Naive thymus-derived CD4-positive, alpha-beta T cell (primary cell): ENCODE results near the gene COL2A1. TPM values are rescaled to one million over a fixed set of nuclear protein-coding genes. Genes with fewer than 3 reads are reported as not detected.

Experiments used
- ATAC-seq: fragments of 150-1000 bp; cut with Tn5 transposase; 2 replicates; pipeline ENCODE4 v1.10.0; 2021; ENCODE audit warnings: mild to moderate bottlenecking, moderate library complexity
- CTCF ChIA-PET: fragments of 350-600 bp; sonication (Branson Sonifier 250); formaldehyde crosslinking; loops from one replicate; lab custom pipeline; 2021; ENCODE audit warnings: antibody characterized with exemption; lab: Charles Lee
- POLR2A ChIA-PET: fragments of 350-600 bp; sonication (Branson Sonifier 250); formaldehyde crosslinking; loops from one replicate; lab custom pipeline; 2021; ENCODE audit warnings: antibody characterized with exemption, inconsistent platforms; lab: Charles Lee
- DNase-seq, 9 donors: peaks; one replicate each; pipeline versions ENCODE4 v3.0.0 to v3.0.0-alpha.2; 2020 to 2022; ENCODE audit warnings: mixed read lengths in 1 of 9
- H3K27ac ChIP-seq: one replicate; pipeline ENCODE4 v1.7.0; 2013; ENCODE audit warnings: mild to moderate bottlenecking, low read depth, low read length, moderate library complexity
- H3K27me3 ChIP-seq, 2 donors: one replicate each; pipeline ENCODE4 v1.7.0; 2013; ENCODE audit warnings: low read length in 2 of 2, mild to moderate bottlenecking in 2 of 2, moderate library complexity in 2 of 2; ENCODE audit not compliant: control insufficient read depth in 2 of 2, insufficient read depth in 2 of 2
- H3K36me3 ChIP-seq, 3 experiments: 1 replicate in 2 of 3; 2 replicates in 1 of 3; pipeline ENCODE4 v1.7.0; 2013; ENCODE audit warnings: low read length in 3 of 3, mild to moderate bottlenecking in 3 of 3, moderate library complexity in 1 of 3; ENCODE audit not compliant: insufficient read depth in 3 of 3, control insufficient read depth in 2 of 3
- H3K4me1 ChIP-seq, 2 donors: one replicate each; pipeline ENCODE4 v1.7.0; 2013; ENCODE audit warnings: low read length in 2 of 2, mild to moderate bottlenecking in 2 of 2, moderate library complexity in 1 of 2; ENCODE audit not compliant: control insufficient read depth in 2 of 2, insufficient read depth in 2 of 2
- H3K4me3 ChIP-seq: 2 replicates; pipeline ENCODE4 v1.7.0; 2013; ENCODE audit warnings: mild to moderate bottlenecking, low read length
- H3K9me3 ChIP-seq, 3 experiments: 1 replicate in 2 of 3; 2 replicates in 1 of 3; pipeline ENCODE4 v1.7.0; 2013; ENCODE audit warnings: low read length in 3 of 3; ENCODE audit not compliant: control insufficient read depth in 2 of 3
- H3K27ac Mint-ChIP-seq, 9 donors: one replicate each; pipeline ENCODE4 v1.8.0; 2020 to 2022; ENCODE audit warnings: mixed read lengths in 9 of 9, mild to moderate bottlenecking in 8 of 9, moderate library complexity in 5 of 9, inconsistent platforms in 2 of 9
- H3K27me3 Mint-ChIP-seq, 5 donors: one replicate each; pipeline ENCODE4 v1.8.0; 2021 to 2022; ENCODE audit warnings: mixed read lengths in 5 of 5, mild to moderate bottlenecking in 1 of 5
- H3K36me3 Mint-ChIP-seq, 5 donors: one replicate each; pipeline ENCODE4 v1.8.0; 2020 to 2022; ENCODE audit warnings: mixed read lengths in 5 of 5, mild to moderate bottlenecking in 3 of 5, inconsistent platforms in 1 of 5
- H3K4me1 Mint-ChIP-seq, 7 donors: one replicate each; pipeline ENCODE4 v1.8.0; 2020 to 2022; ENCODE audit warnings: mixed read lengths in 7 of 7, mild to moderate bottlenecking in 3 of 7, inconsistent platforms in 1 of 7
- H3K4me3 Mint-ChIP-seq, 10 donors: one replicate each; pipeline ENCODE4 v1.8.0; 2020 to 2022; ENCODE audit warnings: mild to moderate bottlenecking in 10 of 10, mixed read lengths in 10 of 10, moderate library complexity in 6 of 10, inconsistent platforms in 2 of 10
- H3K9me3 Mint-ChIP-seq, 11 donors: one replicate each; pipeline ENCODE4 v1.8.0; 2020 to 2022; ENCODE audit warnings: mixed read lengths in 11 of 11, mild to moderate bottlenecking in 4 of 11, inconsistent platforms in 1 of 11, moderate library complexity in 1 of 11
- intact Hi-C, 2 donors: fragments of 100-400 bp; cut with micrococcal nuclease; formaldehyde crosslinking; loops; one replicate each; pipeline ENCODE4 v1.15.1; 2023
- polyA plus RNA-seq, 2 donors: library from polyadenylated mRNA; unstranded; fragments of 300-500 nt; fragmentation: Illumina TruSeq; gene quantifications; one replicate each; pipeline ENCODE4 v1.2.3, GENCODE V29; 2021
- total RNA-seq, 6 experiments: library from RNA in 5 of 6; stranded (reverse) in 5 of 6; gene quantifications; 1 replicate in 5 of 6; 2 replicates in 1 of 6; pipeline ENCODE4 v1.2.3 and lab custom pipeline; 2021 to 2026

The COL2A1 gene
- total and polyA plus RNA-seq, 7 experiments from 2014 or later, result not detected

- H3K36me3 Mint-ChIP-seq, result peaks cover 0 to 26% (median 0%) of the 10 kb centered on the region in 5 donors
- no peak for DNase-seq
These were observed 36.6 kb downstream of the COL2A1 start for GRCh38 chr12:47967461-47968321.

GRCh38 chr12:47965581-47965980 is 38.7 kb downstream of the COL2A1 start:
- H3K9me3 Mint-ChIP-seq, result no peaks in the 10 kb centered on the region
- no peak for ATAC-seq
- peak overlapping the region in 6 of 10 donors; percentile 24 to 97 (median 44) for H3K4me3 Mint-ChIP-seq
- CTCF ChIA-PET, result interaction anchor here (0.7 kb wide), 1 partner anchor 849 kb away, joined by 3 read pairs; no protein-coding TSS in a partner anchor
- no peaks in the 10 kb centered on the region for H3K9me3 ChIP-seq
- POLR2A ChIA-PET, result no interaction called here
- H3K36me3 ChIP-seq, result peaks cover 0 to 39% (median 0%) of the 10 kb centered on the region in 3 experiments
- H3K27ac Mint-ChIP-seq, result peak overlapping the region in 2 of 9 donors; percentile 24 to 34
- DNase-seq, result no peak
- H3K4me3 ChIP-seq, result no peak overlapping the region
- peaks cover 0 to 21% (median under 1%) of the 10 kb centered on the region in 5 donors for H3K27me3 Mint-ChIP-seq
- H3K36me3 Mint-ChIP-seq, result peaks cover 0 to 25% (median 0%) of the 10 kb centered on the region in 5 donors
- peaks cover 20 to 42% (median 34%) of the 10 kb centered on the region in 7 donors for H3K4me1 Mint-ChIP-seq
- no peaks in the 10 kb centered on the region for H3K27me3 ChIP-seq
- intact Hi-C loops, result no loop called here
- H3K27ac ChIP-seq, result no peak overlapping the region
- peaks cover 7 to 13% of the 10 kb centered on the region in 2 donors for H3K4me1 ChIP-seq

More at GRCh38 chr12:47967461-47968321, 36.6 kb downstream of the COL2A1 start:
- Mint-ChIP-seq H3K9me3 (no peaks in the 10 kb centered on the region), H3K4me3 (no peak overlapping the region), H3K4me1 (peaks cover 20 to 42% (median 30%) of the 10 kb centered on the region in 7 donors), H3K27ac (peak overlapping the region in 2 of 9 donors; percentile 6 to 14), H3K27me3 (peaks cover 0 to 7% (median 0%) of the 10 kb centered on the region in 5 donors)
- no peak overlapping the region for H3K4me3 ChIP-seq
- no peak overlapping the region for H3K27ac ChIP-seq
- ChIA-PET CTCF (no interaction called here), POLR2A (interaction anchor here (0.5 to 0.6 kb wide), 2 partner anchors 162 to 191 kb away, joined by 3 read pairs; no protein-coding TSS in a partner anchor)
- H3K36me3 ChIP-seq, result peaks cover 0 to 39% (median 0%) of the 10 kb centered on the region in 3 experiments
- intact Hi-C loops, result no loop called here
- H3K9me3 ChIP-seq, result no peaks in the 10 kb centered on the region
- peaks cover 7 to 13% of the 10 kb centered on the region in 2 donors for H3K4me1 ChIP-seq
- no peaks in the 10 kb centered on the region for H3K27me3 ChIP-seq
- no peak for ATAC-seq

- H3K27me3 Mint-ChIP-seq, result peaks cover 0 to 35% (median 6%) of the 10 kb centered on the region in 5 donors
- Histone ChIP-seq H3K27me3 (no peaks in the 10 kb centered on the region), H3K4me3 (peak overlapping the region; percentile 90), H3K36me3 (peaks cover 0 to 36% (median 0%) of the 10 kb centered on the region in 3 experiments), H3K9me3 (no peaks in the 10 kb centered on the region), H3K4me1 (peaks cover 7 to 13% of the 10 kb centered on the region in 2 donors), H3K27ac (peak overlapping the region; percentile 75)
- ChIA-PET POLR2A (interaction anchor here (0.6 to 1.2 kb wide), 5 partner anchors 27 to 133 kb away, joined by 3 to 5 read pairs (median 3); no protein-coding TSS in a partner anchor), CTCF (interaction anchor here (0.7 to 1.4 kb wide), 3 partner anchors 15 to 75 kb away, joined by 3 to 5 read pairs (median 3); no protein-coding TSS in a partner anchor)
- H3K4me3 Mint-ChIP-seq, result peak overlapping the region; percentile 92 to 100 (median 96)
- DNase-seq (peak in 1 of 9 donors; percentile 5), ATAC-seq (no peak)
- intact Hi-C loops, result loop anchor here (5.0 kb wide), 8 partner anchors 38 to 653 kb away; partner anchors contain the start of genes COL2A1 (in 1 of the 2), RPAP3 (in 1 of the 2), SENP1 (in 1 of the 2) and ZNF641 (in 1 of the 2)
- H3K9me3 Mint-ChIP-seq, result peaks cover 0 to 6% (median 0%) of the 10 kb centered on the region in 11 donors
- H3K36me3 Mint-ChIP-seq, result peaks cover 0 to 32% (median 0%) of the 10 kb centered on the region in 5 donors
- H3K27ac Mint-ChIP-seq, result peak overlapping the region in 8 of 9 donors; percentile 38 to 94 (median 88)
- peaks cover 20 to 42% (median 34%) of the 10 kb centered on the region in 7 donors for H3K4me1 Mint-ChIP-seq
These were observed 40.1 kb downstream of the COL2A1 start for GRCh38 chr12:47964106-47964728.

- POLR2A ChIA-PET, result interaction anchor here (0.6 to 1.2 kb wide), 6 partner anchors 28 to 194 kb away, joined by 3 to 5 read pairs (median 4); partner anchors contain the start of gene ASB8
- H3K36me3 Mint-ChIP-seq, result peaks cover 0 to 27% (median 0%) of the 10 kb centered on the region in 5 donors
- H3K4me3 Mint-ChIP-seq, result peak within 1 kb of the TSS; percentile 92 to 100 (median 96)
- peak within 1 kb of the TSS; percentile 86 to 94 (median 90) for H3K27ac Mint-ChIP-seq
- Histone ChIP-seq H3K27ac (peak within 1 kb of the TSS; percentile 75), H3K4me3 (peak within 1 kb of the TSS; percentile 90), H3K9me3 (no peaks in the 10 kb centered on the region), H3K36me3 (peaks cover 0 to 29% (median 0%) of the 10 kb centered on the region in 3 experiments), H3K4me1 (peaks cover 7 to 13% of the 10 kb centered on the region in 2 donors), H3K27me3 (no peaks in the 10 kb centered on the region)
- DNase-seq (peak; percentile 88 to 94 (median 92)), ATAC-seq (peak; percentile 99)
- H3K27me3 Mint-ChIP-seq, result peaks cover 0 to 36% (median 6%) of the 10 kb centered on the region in 5 donors
- intact Hi-C loops, result loop anchor here (1.0 to 5.0 kb wide), 19 partner anchors 27 to 1973 kb away; partner anchors contain the start of genes ASB8 (in 2 of the 2), SENP1 (in 2 of the 2), COL2A1 (in 1 of the 2) and RPAP3 (in 1 of the 2)
- peaks cover 0 to 7% (median 0%) of the 10 kb centered on the region in 11 donors for H3K9me3 Mint-ChIP-seq
- H3K4me1 Mint-ChIP-seq, result peaks cover 20 to 42% (median 34%) of the 10 kb centered on the region in 7 donors
- CTCF ChIA-PET, result interaction anchor here (0.9 to 1.5 kb wide), 7 partner anchors 8 to 234 kb away, joined by 3 to 6 read pairs (median 4); no protein-coding TSS in a partner anchor
These were observed 40.8 kb downstream of the COL2A1 start, which contains the start of gene TMEM106C for GRCh38 chr12:47963340-47964040. TMEM106C (plus strand) TSS chr12:47963596; CDS start chr12:47964237, 641 bp downstream.

- ATAC-seq (no peak), DNase-seq (no peak)
- Mint-ChIP-seq H3K4me1 (peaks cover 20 to 42% (median 34%) of the 10 kb centered on the region in 7 donors), H3K27ac (no peak overlapping the region), H3K36me3 (peaks cover 0 to 28% (median 0%) of the 10 kb centered on the region in 5 donors), H3K27me3 (peaks cover 0 to 36% (median 6%) of the 10 kb centered on the region in 5 donors), H3K9me3 (peaks cover 0 to 10% (median 0%) of the 10 kb centered on the region in 11 donors), H3K4me3 (peak overlapping the region in 5 of 10 donors; percentile 48 to 100 (median 97))
- intact Hi-C loops, result loop anchor here (2.0 to 5.0 kb wide), 10 partner anchors 40 to 655 kb away; partner anchors contain the start of genes SENP1 (in 2 of the 2), ASB8 (in 1 of the 2), COL2A1 (in 1 of the 2) and RPAP3 (in 1 of the 2)
- H3K4me3 ChIP-seq, result no peak overlapping the region
- POLR2A ChIA-PET, result interaction anchor here (1.1 kb wide), 1 partner anchor 189 kb away, joined by 3 read pairs; no protein-coding TSS in a partner anchor
- CTCF ChIA-PET, result interaction anchor here (1.5 kb wide), 1 partner anchor 220 kb away, joined by 6 read pairs; no protein-coding TSS in a partner anchor
- H3K9me3 ChIP-seq, result no peaks in the 10 kb centered on the region
- H3K27me3 ChIP-seq, result no peaks in the 10 kb centered on the region
- no peak overlapping the region for H3K27ac ChIP-seq
- peaks cover 0 to 16% (median 0%) of the 10 kb centered on the region in 3 experiments for H3K36me3 ChIP-seq
- H3K4me1 ChIP-seq, result peaks cover 7 to 13% of the 10 kb centered on the region in 2 donors
These were observed 42.1 kb downstream of the COL2A1 start for GRCh38 chr12:47962198-47962597.
